ENCODE results near the gene BCAP31. TPM values are rescaled to one million over a fixed set of nuclear protein-coding genes. Genes with fewer than 3 reads are reported as not detected.

BCAP31 gene
- total RNA-seq: 114 and 131 TPM in 2 replicates

DNA sequence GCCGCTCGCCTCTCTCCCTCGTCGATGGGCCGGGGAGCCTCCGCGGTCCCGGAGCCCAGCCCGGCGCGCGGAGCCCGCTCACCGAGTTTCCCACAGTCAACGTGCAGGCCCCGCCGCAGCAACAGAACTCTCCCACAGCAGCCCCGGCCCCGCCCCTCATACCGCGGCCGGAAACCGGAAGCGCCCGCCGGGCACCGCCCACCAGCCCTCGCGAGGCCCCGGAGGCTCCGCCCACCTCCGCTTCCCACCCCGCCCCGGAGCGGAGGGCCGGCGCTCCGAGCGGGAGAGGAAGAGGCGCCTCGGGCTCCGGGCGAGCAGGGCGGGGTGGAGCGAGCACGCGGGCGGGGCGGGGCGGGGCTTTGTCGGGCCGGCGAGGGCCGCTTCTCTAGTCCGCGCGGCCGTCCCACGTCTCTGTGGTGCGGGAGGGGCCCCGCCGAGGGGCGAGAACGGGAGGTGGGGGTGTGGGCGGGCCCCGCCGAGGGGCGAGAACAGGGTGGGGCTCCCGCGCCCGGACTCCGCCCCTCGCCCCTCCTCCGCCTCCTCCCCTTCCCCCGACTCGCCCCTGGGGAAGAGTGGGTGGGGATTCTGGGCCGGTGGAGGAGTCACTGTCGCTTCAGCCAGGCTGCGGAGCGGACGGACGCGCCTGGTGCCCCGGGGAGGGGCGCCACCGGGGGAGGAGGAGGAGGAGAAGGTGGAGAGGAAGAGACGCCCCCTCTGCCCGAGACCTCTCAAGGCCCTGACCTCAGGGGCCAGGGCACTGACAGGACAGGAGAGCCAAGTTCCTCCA is at the start of gene BCAP31, which contains the start of gene ABCD1:
TSS of gene BCAP31 (minus strand) at position 136 of the 787 bp plus-strand sequence. CDS start 1,143 bp downstream, outside the sequence.
TSS of gene ABCD1 (plus strand) at position 605 of the 787 bp plus-strand sequence. CDS start 411 bp downstream, outside the sequence.

GRCh38 chrX:153763989-153764755 is 40.0 kb upstream of the BCAP31 start, which contains the start of gene PLXNB3:
Gene PLXNB3, plus strand, starts transcription at chrX:153764249. Its CDS starts 1,287 bp downstream, at chrX:153765536.

DNA sequence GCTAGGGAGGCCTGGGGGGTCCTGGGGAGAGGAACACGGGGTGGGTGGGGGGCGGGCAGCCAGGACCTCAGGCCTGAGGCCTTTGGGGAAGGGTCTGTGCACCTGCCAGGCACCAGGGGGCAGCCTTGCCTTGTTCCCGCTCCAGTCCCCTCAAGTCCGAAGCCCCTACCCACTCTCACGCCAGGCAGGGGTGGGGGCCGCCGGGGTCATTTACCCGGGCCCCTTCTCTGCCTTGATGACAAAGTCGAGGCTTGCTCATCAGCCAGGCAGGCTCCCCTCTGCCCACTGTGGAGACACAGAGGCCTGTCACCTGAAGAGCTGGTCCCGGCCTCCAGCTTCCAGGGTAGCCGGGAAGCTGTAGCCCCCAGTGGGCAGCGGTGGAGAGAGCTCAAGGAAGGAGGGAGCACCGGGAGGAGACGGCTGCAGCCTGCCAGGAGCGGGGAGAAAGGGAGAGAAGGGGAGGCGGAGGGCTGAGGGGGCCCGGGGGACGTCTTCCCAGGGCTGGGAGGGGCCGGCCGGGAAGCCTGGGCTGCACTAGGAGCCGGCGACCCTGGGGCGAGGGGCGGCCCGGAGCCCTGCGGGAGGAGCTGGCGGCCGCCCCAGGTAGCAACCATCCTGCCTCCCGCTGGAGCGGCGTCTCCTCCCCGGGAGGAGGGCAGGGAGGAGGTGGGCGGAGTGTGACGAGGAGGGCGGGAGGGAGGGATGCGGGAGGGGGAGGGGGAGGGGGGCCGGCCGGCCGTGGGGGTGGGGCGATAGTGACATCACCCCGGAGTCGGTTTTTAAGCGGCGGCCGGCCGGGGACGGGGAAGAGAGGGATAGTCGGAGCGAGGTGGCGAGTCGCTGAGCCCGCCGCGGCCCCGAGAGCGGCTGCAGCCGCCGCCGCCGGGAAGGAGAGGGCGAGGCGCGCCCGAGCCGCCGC is 36.8 kb downstream of the BCAP31 start, which contains the start of gene SLC6A8:
TSS of gene SLC6A8 (plus strand) at position 806 of the 919 bp plus-strand sequence. CDS start 649 bp downstream, outside the sequence.

GRCh38 chrX:153673428-153674218 is 50.6 kb downstream of the BCAP31 start, which contains the start of gene PNCK:
Gene PNCK, minus strand, starts transcription at chrX:153673813. Its CDS starts 737 bp downstream, at chrX:153673076.

Small RNAs within 50 kb of the gene (small RNA-seq; reads per million reads assigned to genes)
- not detected for gene RN7SL687P

Other genes starting within 250 kb of the BCAP31 start
- 116 and 154 TPM in 2 replicates for gene BGN, start 229.4 kb downstream of the BCAP31 start, total RNA-seq
- gene ATP2B3, start 206.7 kb downstream of the BCAP31 start, total RNA-seq: under 0.01 and 0.32 TPM in 2 replicates
- 18.2 and 23.9 TPM in 2 replicates for gene CCNQ, start 125.2 kb downstream of the BCAP31 start, total RNA-seq
- gene DUSP9, start 77.2 kb downstream of the BCAP31 start, total RNA-seq: not detected in 2 replicates
- gene PNCK, start 50.6 kb downstream of the BCAP31 start, total RNA-seq: 0.39 and 0.65 TPM in 2 replicates
- 14.9 and 22.5 TPM in 2 replicates for gene SLC6A8, start 36.5 kb downstream of the BCAP31 start, total RNA-seq
- 13.2 and 13.3 TPM in 2 replicates for gene ABCD1, start 469 bp upstream of the BCAP31 start, total RNA-seq
- gene PLXNB3, start 39.9 kb upstream of the BCAP31 start, total RNA-seq: 4.7 and 5.0 TPM in 2 replicates
- gene SRPK3, start 56.7 kb upstream of the BCAP31 start, total RNA-seq: 0.65 TPM in 2 replicates
- gene IDH3G, start 70.0 kb upstream of the BCAP31 start, total RNA-seq: 41.1 and 41.8 TPM in 2 replicates
- 170 and 202 TPM in 2 replicates for gene SSR4, start 70.3 kb upstream of the BCAP31 start, total RNA-seq
- 0.78 and 0.97 TPM in 2 replicates for gene PDZD4, start 106.2 kb upstream of the BCAP31 start, total RNA-seq
- gene L1CAM, start 161.8 kb upstream of the BCAP31 start, total RNA-seq: 0.43 and 0.52 TPM in 2 replicates
- not detected in 2 replicates for gene AVPR2, start 180.3 kb upstream of the BCAP31 start, total RNA-seq
- 1.2 and 1.7 TPM in 2 replicates for gene ARHGAP4, start 201.9 kb upstream of the BCAP31 start, total RNA-seq
- gene NAA10, start 210.7 kb upstream of the BCAP31 start, total RNA-seq: 46.7 and 47.6 TPM in 2 replicates
- gene RENBP, start 220.3 kb upstream of the BCAP31 start, total RNA-seq: 5.1 and 7.7 TPM in 2 replicates
- 21.5 and 26.9 TPM in 2 replicates for gene HCFC1, start 247.4 kb upstream of the BCAP31 start, total RNA-seq
- 5.1 and 5.7 TPM in 2 replicates for gene TMEM187, start 248.4 kb upstream of the BCAP31 start, total RNA-seq

Measured in articular chondrocyte of knee joint (primary cell).